Activated CD8-positive, alpha-beta T cell treated with anti-CD3 and anti-CD28 coated beads for 36 hours (primary cell): ENCODE data around the gene TMEM235. TPM values are rescaled to one million over a fixed set of nuclear protein-coding genes. Genes with fewer than 3 reads are reported as not detected.

ENCODE experiments used
- ATAC-seq: fragments of 200-7000 bp; cut with Tn5 transposase; one replicate; pipeline ENCODE4 v1.10.0; 2021; ENCODE audit warnings: mild to moderate bottlenecking, moderate library complexity
- CTCF ChIA-PET: fragments of 350-600 bp; sonication (Branson Sonifier 250); formaldehyde crosslinking; loops from one replicate; lab custom pipeline; 2021; ENCODE audit warnings: antibody characterized with exemption; lab: Charles Lee
- POLR2A ChIA-PET: fragments of 350-600 bp; sonication (Branson Sonifier 250); formaldehyde crosslinking; loops from one replicate; lab custom pipeline; 2021; ENCODE audit warnings: antibody characterized with exemption; lab: Charles Lee
- DNase-seq: peaks from one replicate; pipeline ENCODE4 v3.0.0-alpha.2; 2020
- H3K27ac Mint-ChIP-seq: one replicate; pipeline ENCODE4 v1.8.0; 2021; ENCODE audit warnings: mild to moderate bottlenecking, mixed read lengths
- H3K27me3 Mint-ChIP-seq: one replicate; pipeline ENCODE4 v1.8.0; 2021; ENCODE audit warnings: mixed read lengths
- H3K36me3 Mint-ChIP-seq: one replicate; pipeline ENCODE4 v1.8.0; 2021; ENCODE audit warnings: low read depth, mixed read lengths
- H3K4me1 Mint-ChIP-seq: one replicate; pipeline ENCODE4 v1.8.0; 2021; ENCODE audit warnings: low read depth, mixed read lengths
- H3K4me3 Mint-ChIP-seq: one replicate; pipeline ENCODE4 v1.8.0; 2021; ENCODE audit warnings: mild to moderate bottlenecking, moderate library complexity, mixed read lengths
- H3K9me3 Mint-ChIP-seq: one replicate; pipeline ENCODE4 v1.8.0; 2021; ENCODE audit warnings: mixed read lengths
- CTCF ChIP-seq: fragments of 200-600 bp; IDR thresholded peaks from one replicate; pipeline ENCODE4 v1.8.0; 2022; ENCODE audit warnings: antibody characterized with exemption, mild to moderate bottlenecking
- intact Hi-C: fragments of 100-400 bp; cut with micrococcal nuclease; formaldehyde crosslinking; loops from one replicate; pipeline ENCODE4 v1.10.0; 2022
- total RNA-seq, 2 experiments: library from RNA; stranded (reverse); gene quantifications; one replicate each; pipeline ENCODE4 v1.2.3, GENCODE V29; 2021

Gene TMEM235
- total RNA-seq, 2 experiments from 2014 or later: not detected

DNA sequence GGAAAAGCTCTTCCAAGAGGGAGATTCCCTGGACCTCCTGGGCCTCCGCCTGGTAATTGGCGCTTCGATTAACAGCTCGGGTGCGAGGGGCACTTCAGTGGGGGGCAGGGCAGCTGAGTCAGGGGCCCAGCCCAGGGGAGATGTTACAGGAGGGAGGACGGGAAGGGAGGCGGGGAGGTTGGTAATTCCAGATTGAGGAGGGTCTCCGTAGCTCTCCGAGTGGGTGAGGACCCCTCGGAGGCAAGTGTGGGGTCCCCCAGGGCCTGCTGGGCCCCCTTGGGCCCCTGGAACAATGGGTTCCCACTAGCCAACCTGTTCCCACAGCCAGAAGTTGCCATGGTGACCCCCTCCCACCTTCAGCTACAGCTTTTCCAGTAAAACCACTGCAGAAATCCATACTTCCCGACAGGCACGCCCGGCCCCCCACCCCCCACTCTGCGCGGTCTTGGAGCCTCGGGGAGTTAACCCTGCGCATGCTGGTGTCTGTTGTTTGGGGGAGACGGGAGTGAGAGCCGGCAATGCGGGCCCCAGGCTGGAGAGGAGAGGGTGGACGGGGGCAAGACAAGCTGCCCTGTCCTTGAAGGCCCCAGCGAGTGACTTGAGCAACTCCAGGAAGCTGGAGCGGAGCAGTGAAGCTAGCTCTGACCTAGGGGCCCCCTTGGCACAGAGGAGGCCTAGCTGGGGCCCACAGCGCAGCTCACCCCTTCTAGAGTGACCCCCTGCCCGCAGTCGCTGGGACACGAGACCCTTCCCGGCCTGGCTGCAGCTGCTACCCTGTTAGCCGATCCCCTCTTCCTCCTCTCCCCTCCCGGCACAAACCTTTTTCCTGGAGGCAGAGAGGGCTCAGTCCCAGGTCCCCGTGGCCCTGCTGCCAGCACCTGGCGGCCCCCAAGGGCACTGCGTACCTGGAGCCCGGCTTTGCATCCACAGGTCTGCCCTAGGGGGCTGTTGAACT is 37.8 kb downstream of the TMEM235 start:
- Mint-ChIP-seq H3K4me1 (peaks cover 19% of the 10 kb centered on the region), H3K36me3 (no peaks in the 10 kb centered on the region), H3K4me3 (no peak overlapping the region), H3K27ac (no peak overlapping the region), H3K27me3 (no peaks in the 10 kb centered on the region), H3K9me3 (no peaks in the 10 kb centered on the region)
- intact Hi-C loops: no loop called here
- CTCF ChIA-PET: interaction anchor here (1.1 kb wide), 1 partner anchor 18 kb away, joined by 3 read pairs; no protein-coding TSS in a partner anchor
- no peak for TF ChIP-seq CTCF
- POLR2A ChIA-PET: interaction anchor here (0.8 kb wide), 1 partner anchor 15 kb away, joined by 3 read pairs; no protein-coding TSS in a partner anchor
- DNase-seq (no peak), ATAC-seq (no peak)

GRCh38 chr17:78269955-78270381 is 38.5 kb downstream of the TMEM235 start:
- no peaks in the 10 kb centered on the region for H3K36me3 Mint-ChIP-seq
- no peak for TF ChIP-seq CTCF
- H3K4me1 Mint-ChIP-seq: peaks cover 19% of the 10 kb centered on the region
- no peaks in the 10 kb centered on the region for H3K27me3 Mint-ChIP-seq
- DNase-seq: no peak
- no peaks in the 10 kb centered on the region for H3K9me3 Mint-ChIP-seq
- intact Hi-C loops: no loop called here
- ATAC-seq: no peak
- ChIA-PET CTCF (interaction anchor here (1.1 to 1.6 kb wide), 2 partner anchors 19 to 152 kb away, joined by 3 read pairs; no protein-coding TSS in a partner anchor), POLR2A (interaction anchor here (0.8 to 2.4 kb wide), 3 partner anchors 8 to 15 kb away, joined by 3 to 9 read pairs (median 4); no protein-coding TSS in a partner anchor)
- no peak overlapping the region for H3K27ac Mint-ChIP-seq
- H3K4me3 Mint-ChIP-seq: no peak overlapping the region

DNA sequence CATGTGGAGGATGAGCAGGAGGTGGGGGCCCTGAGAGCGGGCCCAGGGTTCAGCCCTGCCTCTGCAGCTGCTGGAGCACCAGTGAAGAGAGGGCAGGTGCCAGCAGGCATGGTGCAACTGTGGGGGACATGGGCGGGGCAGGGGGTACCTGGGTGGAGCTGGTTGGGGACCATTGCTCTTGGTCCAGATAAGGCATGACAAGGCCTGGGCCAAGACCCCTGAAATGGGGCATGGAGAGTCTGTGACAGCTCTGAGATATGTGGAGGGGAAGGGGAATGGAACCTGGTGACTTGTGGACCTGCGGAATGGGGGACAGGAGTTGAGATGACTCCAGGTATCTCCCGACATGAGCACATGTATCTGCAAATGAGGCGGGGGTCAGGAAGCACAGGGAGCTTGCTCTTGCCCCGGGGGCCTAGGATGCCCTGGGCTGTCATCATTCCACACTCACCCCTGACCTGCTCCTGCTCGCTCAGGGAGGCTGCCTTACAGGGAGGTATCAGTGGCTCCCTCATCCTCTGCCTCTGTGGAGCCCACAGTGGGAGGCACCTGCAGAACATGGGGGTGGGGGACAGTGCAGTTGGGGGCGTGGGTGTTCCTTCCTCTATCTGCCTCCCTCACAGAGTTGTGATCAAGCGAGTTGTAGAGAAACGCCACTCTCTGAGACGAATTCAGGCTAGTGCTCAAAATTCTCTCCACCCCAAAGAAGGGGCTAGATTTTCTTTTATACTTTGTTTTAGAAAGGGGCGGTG is 40.2 kb downstream of the TMEM235 start:
- CTCF ChIA-PET: interaction anchor here (1.6 kb wide), 1 partner anchor 150 kb away, joined by 3 read pairs; no protein-coding TSS in a partner anchor
- peak overlapping the region; percentile 36 for H3K27ac Mint-ChIP-seq
- H3K27me3 Mint-ChIP-seq: no peaks in the 10 kb centered on the region
- peaks cover 24% of the 10 kb centered on the region for H3K4me1 Mint-ChIP-seq
- no peaks in the 10 kb centered on the region for H3K36me3 Mint-ChIP-seq
- no peak for TF ChIP-seq CTCF
- DNase-seq: no peak
- POLR2A ChIA-PET: interaction anchor here (0.9 to 2.4 kb wide), 4 partner anchors 10 to 72 kb away, joined by 3 to 9 read pairs (median 4); no protein-coding TSS in a partner anchor
- ATAC-seq: no peak
- no peak overlapping the region for H3K4me3 Mint-ChIP-seq
- intact Hi-C loops: no loop called here
- no peaks in the 10 kb centered on the region for H3K9me3 Mint-ChIP-seq

DNA sequence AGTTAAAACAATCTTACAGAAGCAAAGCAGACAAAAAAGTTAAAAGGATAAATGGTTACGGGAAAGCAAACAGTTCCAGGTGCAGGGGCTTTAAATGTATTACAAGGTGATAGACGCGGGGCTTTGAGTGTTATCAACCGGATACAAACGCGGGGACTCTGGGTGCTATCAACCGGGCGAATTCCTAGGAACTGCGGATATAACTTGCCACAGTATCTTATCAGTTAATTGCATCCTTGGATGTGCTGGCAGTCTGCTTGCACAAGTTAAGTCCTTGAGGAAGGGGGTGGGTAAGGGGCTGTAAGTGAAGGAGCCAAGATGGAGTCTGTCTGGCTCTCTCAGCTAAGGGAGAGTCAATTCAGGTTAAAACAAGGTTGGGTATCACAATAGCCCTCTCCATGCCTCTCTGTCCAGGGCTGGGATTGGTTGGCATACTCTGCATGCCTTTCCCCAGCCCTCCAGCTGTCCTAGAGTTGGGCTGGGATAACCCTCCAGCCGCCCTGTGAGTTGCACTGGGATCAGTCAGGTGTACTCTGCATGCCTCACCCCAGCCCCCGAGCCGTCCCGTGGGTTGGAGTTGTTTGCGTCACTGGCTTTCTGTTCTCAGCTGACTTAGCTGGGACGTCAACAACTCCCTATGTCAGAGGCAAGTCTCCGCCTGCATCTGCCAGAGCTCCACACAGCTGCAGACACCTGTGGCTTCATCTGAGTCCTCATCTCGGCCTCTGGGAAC is 40.9 kb downstream of the TMEM235 start:
- no peak for TF ChIP-seq CTCF
- Mint-ChIP-seq H3K27ac (peak overlapping the region; percentile 36), H3K4me1 (peaks cover 24% of the 10 kb centered on the region), H3K36me3 (no peaks in the 10 kb centered on the region), H3K9me3 (no peaks in the 10 kb centered on the region), H3K4me3 (peak overlapping the region; percentile 35), H3K27me3 (no peaks in the 10 kb centered on the region)
- intact Hi-C loops: no loop called here
- DNase-seq: peak; percentile 82
- ChIA-PET POLR2A (interaction anchor here (0.6 to 2.4 kb wide), 3 partner anchors 10 to 80 kb away, joined by 3 to 9 read pairs (median 4); no protein-coding TSS in a partner anchor), CTCF (interaction anchor here (1.3 to 1.4 kb wide), 2 partner anchors 16 to 21 kb away, joined by 6 to 12 read pairs; no protein-coding TSS in a partner anchor)
- ATAC-seq: peak; percentile 92
